ENCODE data around the gene SVIL.
"Not testable (repeated sequence)": the region's sequence is repeated elsewhere in the genome, so short reads cannot be mapped to it uniquely, and the experiment has no call there.

The SVIL gene

DNA sequence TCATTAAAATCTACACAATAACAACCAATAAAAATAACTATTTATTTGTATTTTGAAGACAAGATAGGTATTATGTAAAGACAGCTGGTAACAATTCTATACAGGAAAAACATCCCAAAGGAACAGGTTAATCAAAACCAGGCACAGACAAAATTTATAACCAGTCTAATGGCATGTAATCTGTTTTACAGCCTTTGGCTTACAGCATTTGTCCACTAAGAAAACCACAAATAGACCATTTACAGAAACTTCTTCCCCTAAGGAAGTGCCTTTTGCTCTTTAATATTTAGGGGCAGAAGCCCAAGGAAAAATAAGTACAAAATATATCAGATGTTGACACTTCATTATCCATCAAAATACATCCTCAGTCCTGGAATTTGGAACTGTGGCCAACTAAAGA lies 65.0 kb downstream of the SVIL start:
- H3K9me2 ChIP-seq (replicated peaks; ENCODE audit: insufficient read depth, low read length) = no peaks in the 10 kb centered on the region
- no peaks in the 10 kb centered on the region for H4K20me1 ChIP-seq (ENCODE audit: insufficient read depth, low read length)
- H3K79me2 ChIP-seq (ENCODE audit: low read length) = no peaks in the 10 kb centered on the region
- no peak overlapping the region for H3K4me3 ChIP-seq (ENCODE audit: low read length)
- no peaks in the 10 kb centered on the region for H3K36me3 ChIP-seq (replicated peaks; ENCODE audit: insufficient read depth, low read length)
- no peak overlapping the region for H3K27ac ChIP-seq (ENCODE audit: low read length)
- H3K4me1 ChIP-seq (ENCODE audit: low read length) = no peaks in the 10 kb centered on the region
- no peaks in the 10 kb centered on the region for H3K9me3 ChIP-seq (replicated peaks; ENCODE audit: insufficient read depth, low read length)
- H3K4me2 ChIP-seq (ENCODE audit: low read depth, low read length) = no peak overlapping the region
- H3K9ac ChIP-seq (ENCODE audit: low read length) = no peak overlapping the region
- H3K27me3 ChIP-seq (replicated peaks; ENCODE audit: insufficient read depth, low read length) = no peaks in the 10 kb centered on the region
- H2AFZ ChIP-seq (ENCODE audit: low read length) = no peak overlapping the region
- TF ChIP-seq EZH2phosphoT487 (IDR thresholded peaks at IDR 0.05; ENCODE audit: low read length) (no peak), EZH2 (optimal IDR thresholded peaks at IDR 0.05; ENCODE audit: low read depth, low read length) (no peak), CTCF (IDR thresholded peaks at IDR 0.05; ENCODE audit: low read length) (no peak)
- DNase-seq = no peak
- no peaks in the 10 kb centered on the region for H3F3A ChIP-seq (ENCODE audit: insufficient read depth, low read length)

DNA sequence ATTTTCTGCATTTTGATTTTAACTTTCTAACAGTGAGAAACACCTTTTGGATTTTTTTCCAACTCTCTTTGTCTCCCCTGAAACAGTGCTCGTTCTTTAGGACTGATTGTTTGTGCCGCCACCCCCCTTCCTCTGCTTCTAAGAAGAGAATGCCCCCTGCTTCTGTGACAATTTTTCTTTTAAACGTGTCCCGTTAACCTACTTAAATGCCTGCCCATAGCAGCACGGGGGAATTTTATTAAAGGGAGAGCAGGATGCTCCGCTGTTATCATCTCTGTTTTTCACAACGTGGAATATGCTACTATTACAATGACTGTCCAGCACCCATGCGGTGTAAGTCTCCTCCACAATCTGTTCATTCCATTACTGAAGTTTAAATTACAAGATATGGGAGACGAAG lies 67.8 kb downstream of the SVIL start:
- Histone ChIP-seq H3K27me3 (replicated peaks; ENCODE audit: insufficient read depth, low read length) (no peaks in the 10 kb centered on the region), H3K36me3 (replicated peaks; ENCODE audit: insufficient read depth, low read length) (no peaks in the 10 kb centered on the region), H3K9me2 (replicated peaks; ENCODE audit: insufficient read depth, low read length) (no peaks in the 10 kb centered on the region), H3K4me1 (ENCODE audit: low read length) (no peaks in the 10 kb centered on the region), H3K27ac (ENCODE audit: low read length) (no peak overlapping the region), H3K9me3 (replicated peaks; ENCODE audit: insufficient read depth, low read length) (no peaks in the 10 kb centered on the region), H3K79me2 (ENCODE audit: low read length) (no peaks in the 10 kb centered on the region), H3K9ac (ENCODE audit: low read length) (no peak overlapping the region), H3K4me3 (ENCODE audit: low read length) (no peak overlapping the region), H3F3A (ENCODE audit: insufficient read depth, low read length) (no peaks in the 10 kb centered on the region), H2AFZ (ENCODE audit: low read length) (no peak overlapping the region), H4K20me1 (ENCODE audit: insufficient read depth, low read length) (no peaks in the 10 kb centered on the region), H3K4me2 (ENCODE audit: low read depth, low read length) (no peak overlapping the region)
- TF ChIP-seq EZH2 (optimal IDR thresholded peaks at IDR 0.05; ENCODE audit: low read depth, low read length) (no peak), CTCF (IDR thresholded peaks at IDR 0.05; ENCODE audit: low read length) (no peak), EZH2phosphoT487 (IDR thresholded peaks at IDR 0.05; ENCODE audit: low read length) (no peak)
- no peak for DNase-seq

DNA sequence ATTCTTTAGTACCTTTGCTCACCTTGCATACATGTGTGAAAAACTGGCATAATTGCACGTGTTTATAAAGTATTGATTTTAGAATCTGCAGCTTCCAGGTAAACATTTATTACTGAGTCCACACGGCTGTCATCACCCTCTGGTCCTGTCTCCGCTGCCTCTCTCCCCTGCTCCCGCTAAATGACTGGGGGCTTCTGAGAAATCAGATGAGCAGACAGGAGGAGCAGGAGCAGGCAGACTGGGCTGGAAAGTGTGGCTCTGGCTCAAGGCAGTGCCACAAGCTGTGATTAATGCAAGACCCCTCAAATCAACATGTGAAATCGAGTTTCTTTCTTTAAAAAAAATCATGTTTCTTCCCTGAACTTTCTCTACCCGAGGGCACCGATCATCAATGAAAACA lies 68.6 kb downstream of the SVIL start:
- not testable (repeated sequence) for H3K36me3 ChIP-seq (replicated peaks; ENCODE audit: insufficient read depth, low read length); H3K4me2 ChIP-seq (ENCODE audit: low read depth, low read length); DNase-seq; H4K20me1 ChIP-seq (ENCODE audit: insufficient read depth, low read length); H3K4me1 ChIP-seq (ENCODE audit: low read length); H2AFZ ChIP-seq (ENCODE audit: low read length); H3K9me3 ChIP-seq (replicated peaks; ENCODE audit: insufficient read depth, low read length); H3K9me2 ChIP-seq (replicated peaks; ENCODE audit: insufficient read depth, low read length); H3K27ac ChIP-seq (ENCODE audit: low read length); H3F3A ChIP-seq (ENCODE audit: insufficient read depth, low read length); H3K9ac ChIP-seq (ENCODE audit: low read length); H3K27me3 ChIP-seq (replicated peaks; ENCODE audit: insufficient read depth, low read length); H3K4me3 ChIP-seq (ENCODE audit: low read length); H3K79me2 ChIP-seq (ENCODE audit: low read length)

GRCh38 chr10:29563420-29564035 lies 71.2 kb downstream of the SVIL start:
- Histone ChIP-seq H3K79me2 (ENCODE audit: low read length) (no peaks in the 10 kb centered on the region), H3K4me1 (ENCODE audit: low read length) (no peaks in the 10 kb centered on the region), H3F3A (ENCODE audit: insufficient read depth, low read length) (no peaks in the 10 kb centered on the region), H3K27me3 (replicated peaks; ENCODE audit: insufficient read depth, low read length) (no peaks in the 10 kb centered on the region), H3K36me3 (replicated peaks; ENCODE audit: insufficient read depth, low read length) (no peaks in the 10 kb centered on the region), H3K9me2 (replicated peaks; ENCODE audit: insufficient read depth, low read length) (0 out of 2 replicates have a peak, but pooled peaks cover 2% of the 10 kb centered on the region), H3K4me3 (ENCODE audit: low read length) (no peak overlapping the region), H3K9ac (ENCODE audit: low read length) (no peak overlapping the region), H3K27ac (ENCODE audit: low read length) (no peak overlapping the region), H3K9me3 (replicated peaks; ENCODE audit: insufficient read depth, low read length) (no peaks in the 10 kb centered on the region), H4K20me1 (ENCODE audit: insufficient read depth, low read length) (no peaks in the 10 kb centered on the region), H3K4me2 (ENCODE audit: low read depth, low read length) (no peak overlapping the region), H2AFZ (ENCODE audit: low read length) (no peak overlapping the region)
- no peak for DNase-seq
- TF ChIP-seq EZH2 (optimal IDR thresholded peaks at IDR 0.05; ENCODE audit: low read depth, low read length) = no peak
- TF ChIP-seq CTCF (IDR thresholded peaks at IDR 0.05; ENCODE audit: low read length) = no peak
- no peak for TF ChIP-seq EZH2phosphoT487 (IDR thresholded peaks at IDR 0.05; ENCODE audit: low read length)

- H3K4me2 ChIP-seq (ENCODE audit: low read depth, low read length); H3F3A ChIP-seq (ENCODE audit: insufficient read depth, low read length); H3K4me3 ChIP-seq (ENCODE audit: low read length); H3K27me3 ChIP-seq (replicated peaks; ENCODE audit: insufficient read depth, low read length); H3K27ac ChIP-seq (ENCODE audit: low read length); H3K9me3 ChIP-seq (replicated peaks; ENCODE audit: insufficient read depth, low read length); H3K79me2 ChIP-seq (ENCODE audit: low read length); H3K9me2 ChIP-seq (replicated peaks; ENCODE audit: insufficient read depth, low read length); DNase-seq; H3K36me3 ChIP-seq (replicated peaks; ENCODE audit: insufficient read depth, low read length); H3K4me1 ChIP-seq (ENCODE audit: low read length); H3K9ac ChIP-seq (ENCODE audit: low read length); H2AFZ ChIP-seq (ENCODE audit: low read length); H4K20me1 ChIP-seq (ENCODE audit: insufficient read depth, low read length): not testable (repeated sequence)
These were observed 71.8 kb downstream of the SVIL start for GRCh38 chr10:29563006-29563405.

Measured in MM.1S (cell line).